ENCODE measurements around the gene PTPN3.

Gene PTPN3

GRCh38 chr9:109411798-109412352 lies 86.2 kb downstream of the PTPN3 start:
- DNase-seq (ENCODE audit: low read depth) = peak; percentile 91
- H3K4me3 ChIP-seq (ENCODE audit: low read depth, low read length) = peak overlapping the region; percentile 24
- peak; percentile 94 for TF ChIP-seq CTCF (IDR thresholded peaks at IDR 0.05; ENCODE audit: insufficient read depth, low read depth, low read length, missing control alignments)

- peak overlapping the region; percentile 24 for H3K4me3 ChIP-seq (ENCODE audit: low read depth, low read length)
- TF ChIP-seq CTCF (IDR thresholded peaks at IDR 0.05; ENCODE audit: insufficient read depth, low read depth, low read length, missing control alignments) = no peak
- peak; percentile 92 for DNase-seq (ENCODE audit: low read depth)
Measured at GRCh38 chr9:109411069-109411761, 86.9 kb downstream of the PTPN3 start.

- H3K4me3 ChIP-seq (ENCODE audit: low read depth, low read length) = no peak overlapping the region
- DNase-seq (ENCODE audit: low read depth) = no peak
Measured at GRCh38 chr9:109409773-109410397, 88.2 kb downstream of the PTPN3 start.

GRCh38 chr9:109408759-109409462 lies 89.2 kb downstream of the PTPN3 start:
- DNase-seq (ENCODE audit: low read depth) = no peak
- no peak overlapping the region for H3K4me3 ChIP-seq (ENCODE audit: low read depth, low read length)
- no peak for TF ChIP-seq CTCF (IDR thresholded peaks at IDR 0.05; ENCODE audit: insufficient read depth, low read depth, low read length, missing control alignments)

More at GRCh38 chr9:109409773-109410397, 88.2 kb downstream of the PTPN3 start:
- TF ChIP-seq CTCF (IDR thresholded peaks at IDR 0.05; ENCODE audit: insufficient read depth, low read depth, low read length, missing control alignments) = no peak

- H3K4me3 ChIP-seq (ENCODE audit: low read depth, low read length) = no peak overlapping the region
- no peak for DNase-seq (ENCODE audit: low read depth)
- TF ChIP-seq CTCF (IDR thresholded peaks at IDR 0.05; ENCODE audit: insufficient read depth, low read depth, low read length, missing control alignments) = no peak
Measured at GRCh38 chr9:109403766-109404320, 94.3 kb downstream of the PTPN3 start.

- no peak for TF ChIP-seq CTCF (IDR thresholded peaks at IDR 0.05; ENCODE audit: insufficient read depth, low read depth, low read length, missing control alignments)
- H3K4me3 ChIP-seq (ENCODE audit: low read depth, low read length) = no peak overlapping the region
- DNase-seq (ENCODE audit: low read depth) = no peak
Measured at GRCh38 chr9:109403116-109403515, 95.0 kb downstream of the PTPN3 start.
